Activated CD4-positive, alpha-beta T cell treated with anti-CD3 and anti-CD28 coated beads, Interleukin-2, amount 50 U/mL, for 24 hours (primary cell): ENCODE results near the gene USHBP1.
"Not testable (repeated sequence)": the region's sequence is repeated elsewhere in the genome, so short reads cannot be mapped to it uniquely, and the experiment has no call there.

Experiments used
- DNase-seq, 2 donors: peaks; one replicate each; pipeline ENCODE4 v3.0.0-alpha.2; 2020; ENCODE audit warnings: low read depth in 1 of 2, low spot score in 1 of 2

USHBP1 gene

DNA sequence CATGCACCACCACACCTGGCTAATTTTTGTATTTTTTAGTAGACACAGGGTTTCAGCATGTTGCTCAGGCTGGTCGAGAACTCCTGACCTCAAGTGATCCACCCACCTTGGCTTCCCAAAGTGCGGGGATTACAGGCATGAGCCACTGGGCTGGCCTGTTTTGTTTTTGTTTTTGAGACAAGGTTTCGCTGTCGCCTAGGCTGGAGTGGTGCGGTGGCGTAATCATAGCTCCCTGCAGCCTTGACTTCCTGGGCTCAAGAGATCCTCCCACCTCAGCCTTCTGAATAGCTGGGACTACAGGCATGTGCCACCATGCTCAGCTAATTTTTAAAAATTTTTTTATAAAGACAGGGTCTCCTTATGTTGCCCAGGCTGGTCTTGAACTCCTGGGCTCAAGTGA lies 31.0 kb upstream of the USHBP1 start:
- DNase-seq, result not testable (repeated sequence)

DNA sequence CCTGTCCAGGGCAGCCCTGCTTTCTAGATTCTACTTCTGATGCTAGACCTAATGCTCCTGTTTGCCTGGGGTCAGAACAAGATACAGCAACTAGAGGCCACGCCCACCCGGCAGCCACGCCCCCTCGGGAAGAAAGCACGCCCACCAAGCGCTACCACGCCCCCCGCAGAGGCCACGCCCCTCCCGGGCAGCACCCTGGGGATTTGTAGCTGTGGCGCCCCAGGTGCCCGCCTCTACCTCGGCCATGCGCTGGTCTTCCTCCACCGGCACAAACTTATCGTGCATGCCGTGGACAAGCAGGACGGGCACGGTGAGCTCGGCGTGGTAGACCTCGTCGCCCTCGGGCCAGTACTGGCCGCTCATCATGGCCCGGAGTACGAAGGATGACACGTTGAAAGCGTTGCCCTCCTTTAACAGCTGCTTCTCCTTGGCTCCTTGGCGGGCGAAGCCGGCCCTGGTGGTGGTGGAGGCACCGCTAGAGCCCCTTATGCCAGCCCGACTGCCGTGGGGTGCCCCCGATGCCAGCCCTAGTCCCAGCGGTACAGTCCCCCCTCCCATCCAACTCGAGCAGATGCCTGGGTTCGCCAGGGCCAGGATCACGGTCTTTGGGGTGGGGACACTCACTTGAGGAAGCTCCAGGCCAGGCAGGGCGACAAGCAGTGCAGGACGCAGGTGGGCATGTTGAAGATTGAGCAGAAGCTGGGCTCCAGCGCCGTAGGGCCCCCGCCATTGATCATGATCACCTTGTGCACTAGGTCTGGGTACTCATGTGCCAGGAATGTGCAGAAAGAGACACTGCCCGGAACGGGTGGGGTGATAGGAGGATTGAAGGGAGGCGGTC lies 29.7 kb upstream of the USHBP1 start:
- no peak for DNase-seq

- DNase-seq, result no peak
These were observed 29.1 kb upstream of the USHBP1 start for GRCh38 chr19:17293605-17294004.

GRCh38 chr19:17292301-17293074 lies 27.9 kb upstream of the USHBP1 start:
- DNase-seq, result peak; percentile 69 to 71

DNA sequence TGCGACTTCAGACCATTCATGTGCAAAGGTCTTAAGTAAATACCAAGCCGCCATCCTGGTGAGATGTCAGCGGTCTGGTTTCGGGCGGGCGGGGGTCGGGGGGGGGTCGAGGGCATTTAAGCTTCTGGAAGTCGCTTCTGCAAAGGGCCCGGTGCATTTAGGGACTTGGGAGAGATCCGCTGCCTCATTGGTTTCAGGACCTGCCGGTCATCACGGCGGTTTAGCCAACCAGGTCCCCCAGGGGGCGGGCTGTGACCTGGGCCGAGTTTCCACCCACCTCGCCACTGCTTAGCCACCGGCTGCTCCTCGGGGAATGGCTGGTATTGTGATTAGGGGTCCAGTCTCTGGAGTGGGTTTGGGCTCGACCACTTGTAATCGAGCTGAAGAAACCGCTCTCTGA lies 24.9 kb upstream of the USHBP1 start:
- DNase-seq, result no peak

GRCh38 chr19:17286752-17287151 lies 22.2 kb upstream of the USHBP1 start:
- no peak for DNase-seq

DNA sequence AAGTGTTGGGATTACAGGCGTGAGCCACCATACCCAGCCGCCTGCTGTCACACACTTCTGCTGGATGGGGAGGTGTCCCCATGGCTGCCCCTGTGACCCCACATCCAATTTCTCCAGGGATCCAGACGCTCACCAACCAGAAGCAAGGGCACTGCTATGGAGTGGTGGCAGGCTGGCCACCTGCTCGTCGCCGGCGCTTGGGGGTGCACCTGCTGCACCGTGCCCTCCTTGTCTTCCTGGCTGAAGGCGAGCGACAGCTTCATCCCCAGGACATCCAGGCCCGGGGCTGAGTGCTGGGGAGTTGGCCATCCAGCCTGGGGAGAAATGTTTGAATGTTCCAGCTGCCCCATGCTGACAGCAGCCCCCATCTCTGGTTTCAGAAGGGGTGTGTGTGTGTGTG lies 21.7 kb upstream of the USHBP1 start:
- no peak for DNase-seq

DNA sequence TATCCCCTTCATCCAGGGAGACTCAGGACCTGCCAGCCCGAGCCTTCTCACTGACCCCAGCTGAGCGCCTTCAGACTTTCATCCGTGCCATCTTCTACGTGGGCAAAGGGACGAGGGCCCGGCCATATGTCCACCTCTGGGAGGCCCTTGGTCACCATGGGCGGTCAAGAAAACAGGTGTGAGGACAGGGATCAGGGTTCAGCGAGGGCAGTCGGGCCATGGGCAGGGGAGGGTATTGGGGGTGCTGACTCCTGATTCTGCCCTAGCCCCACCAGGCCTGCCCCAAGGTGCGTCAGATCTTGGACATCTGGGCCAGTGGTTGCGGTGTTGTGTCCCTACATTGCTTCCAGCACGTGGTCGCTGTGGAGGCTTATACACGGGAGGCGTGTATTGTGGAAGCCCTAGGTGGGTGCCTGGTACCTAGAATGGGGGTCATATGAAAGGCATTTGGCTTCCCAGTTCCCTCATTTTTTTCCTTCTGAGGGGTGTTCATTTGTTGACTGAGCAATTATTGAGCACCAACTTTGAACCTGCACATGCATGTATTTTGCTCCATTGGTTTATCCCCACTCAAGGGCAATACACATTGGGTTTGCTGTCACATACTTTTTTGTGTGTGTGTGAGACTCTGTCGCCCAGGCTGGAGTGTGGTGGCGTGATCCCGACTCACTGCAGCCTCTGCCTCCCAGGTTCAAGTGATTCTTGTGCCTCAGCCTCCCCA lies 21.0 kb upstream of the USHBP1 start:
- DNase-seq, result no peak

DNA sequence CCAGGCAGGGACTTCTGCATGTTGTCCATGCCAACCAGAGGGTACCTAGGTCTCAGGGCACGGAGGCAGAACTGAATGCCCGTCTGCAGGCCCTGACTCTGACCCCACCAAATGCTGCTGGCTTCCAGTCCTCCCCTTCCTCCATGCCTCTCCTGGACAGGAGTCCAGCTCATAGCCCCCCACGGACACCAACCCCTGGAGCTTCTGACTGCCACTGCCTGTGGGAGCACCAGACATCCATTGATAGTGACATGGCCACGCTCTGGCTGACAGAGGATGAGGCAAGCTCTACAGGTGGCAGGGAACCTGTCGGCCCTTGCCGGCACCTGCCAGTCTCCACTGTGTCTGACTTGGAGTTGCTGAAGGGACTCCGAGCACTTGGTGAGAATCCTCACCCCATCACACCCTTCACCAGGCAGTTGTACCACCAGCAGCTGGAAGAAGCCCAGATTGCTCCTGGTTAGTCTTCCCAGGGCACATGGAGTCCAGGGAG lies 19.0 kb upstream of the USHBP1 start:
- no peak for DNase-seq

DNA sequence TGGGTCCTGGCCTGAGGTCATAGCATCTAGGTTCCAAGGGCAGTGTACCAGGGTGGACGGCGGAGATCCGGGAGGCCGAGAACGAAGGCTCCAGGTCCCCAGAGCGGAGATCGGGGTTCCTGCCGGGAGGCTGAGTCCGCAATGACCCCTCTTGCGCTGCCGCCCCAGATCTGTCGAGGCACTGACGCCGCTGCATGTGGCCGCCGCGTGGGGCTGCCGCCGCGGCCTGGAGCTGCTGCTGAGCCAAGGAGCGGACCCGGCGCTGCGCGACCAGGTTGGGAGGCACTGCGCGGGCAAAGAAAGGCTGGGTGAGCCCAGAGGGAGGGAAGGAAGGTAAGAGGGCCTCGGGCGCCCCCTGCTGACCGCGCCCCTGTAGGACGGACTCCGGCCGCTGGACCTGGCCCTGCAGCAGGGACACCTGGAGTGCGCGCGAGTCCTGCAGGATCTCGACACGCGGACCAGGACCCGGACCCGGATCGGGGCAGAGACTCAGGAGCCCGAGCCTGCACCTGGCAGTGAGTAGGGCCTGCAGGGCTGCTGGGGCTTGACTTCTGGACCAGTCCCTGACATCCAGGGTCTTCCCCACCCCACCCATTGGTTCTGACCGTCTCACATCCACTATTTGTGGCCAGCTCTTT lies 18.1 kb upstream of the USHBP1 start:
- peak; percentile 69 to 70 for DNase-seq

- no peak for DNase-seq
These were observed 17.1 kb upstream of the USHBP1 start, which contains the start of gene ANKLE1 for GRCh38 chr19:17281391-17282304. ANKLE1 (plus strand) TSS chr19:17281901; CDS start chr19:17281921, 20 bp downstream.

- no peak for DNase-seq
These were observed 14.9 kb upstream of the USHBP1 start for GRCh38 chr19:17279436-17279835.

DNA sequence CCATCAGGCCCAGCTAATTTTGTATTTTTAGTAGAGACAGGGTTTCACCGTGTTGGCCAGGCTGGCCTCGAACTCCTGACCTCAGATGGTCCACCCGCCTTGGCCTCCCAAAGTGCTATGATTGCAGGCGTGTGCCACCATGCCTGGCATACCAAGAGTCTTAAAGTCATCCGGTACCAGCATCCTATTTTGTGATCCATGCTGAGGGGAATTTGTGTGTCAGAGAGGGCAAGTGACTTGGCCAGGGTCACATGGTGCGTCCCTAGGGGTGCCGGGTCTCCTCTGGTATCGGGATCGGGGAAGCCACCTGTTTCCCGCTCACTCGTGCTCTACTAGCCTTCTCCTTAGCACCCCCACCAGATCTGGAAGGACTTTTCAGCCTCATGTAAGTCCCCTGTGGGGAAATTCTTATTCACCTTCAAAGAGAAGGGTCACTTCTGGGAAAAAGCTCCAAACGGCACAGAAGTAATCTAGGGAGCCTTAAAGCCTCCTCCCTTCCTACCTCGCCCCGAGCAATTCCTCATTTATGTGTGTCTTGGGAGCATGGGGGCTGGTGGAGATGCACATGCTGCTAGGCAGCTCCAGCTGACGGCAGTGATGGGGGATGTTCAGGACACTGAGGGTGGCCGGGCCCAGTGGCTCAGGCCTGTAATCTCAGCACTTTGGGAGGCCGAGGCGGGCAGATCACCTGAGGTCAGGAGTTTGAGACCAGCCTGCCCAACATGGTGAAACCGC lies 11.1 kb upstream of the USHBP1 start:
- no peak for DNase-seq

GRCh38 chr19:17274892-17275291 lies 10.3 kb upstream of the USHBP1 start:
- DNase-seq, result not testable (repeated sequence)

- DNase-seq, result no peak
These were observed 4.2 kb upstream of the USHBP1 start for GRCh38 chr19:17268754-17269153.

DNA sequence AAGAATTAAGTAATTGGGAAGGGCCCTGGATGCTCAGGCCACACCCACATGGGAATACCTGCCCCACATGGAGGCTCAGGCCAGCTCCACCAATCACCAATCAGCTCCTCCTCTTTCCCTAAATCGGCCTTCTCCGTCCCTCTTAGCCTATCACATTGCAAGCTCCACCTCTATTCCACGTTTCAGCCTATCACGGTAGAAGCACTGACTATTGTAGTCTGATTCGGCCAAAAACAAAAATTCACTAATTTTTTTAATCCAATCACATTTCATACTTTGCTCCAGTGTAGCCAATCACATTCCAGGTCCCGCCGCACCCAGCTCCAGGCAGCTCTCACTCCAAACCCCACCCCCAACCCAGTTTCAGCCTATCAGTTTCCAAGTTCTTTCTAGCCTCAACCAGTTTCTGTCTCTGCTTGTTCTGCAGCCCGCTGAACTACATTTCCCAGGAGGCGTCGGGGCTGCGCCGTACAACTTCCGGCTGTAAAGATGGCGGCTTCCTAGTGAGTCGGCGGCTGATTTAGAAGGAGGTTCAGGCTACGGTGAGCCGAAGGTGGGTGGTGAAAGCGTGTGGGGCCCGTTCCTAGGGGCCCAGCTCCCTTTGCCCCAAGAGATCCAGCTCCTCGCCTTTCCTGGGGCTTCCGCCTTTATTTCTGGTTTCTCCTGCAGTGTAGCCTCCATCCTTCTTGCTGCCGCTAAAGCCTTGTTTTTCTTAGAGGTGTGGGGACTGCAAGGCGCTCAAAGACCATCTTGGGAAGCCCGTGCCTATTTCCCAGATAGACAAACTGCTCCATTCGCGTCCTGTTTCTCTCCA lies 2.6 kb upstream of the USHBP1 start, which contains the start of gene BABAM1:
TSS of gene BABAM1 (plus strand) at position 469 of the 814 bp plus-strand sequence. CDS start 1,364 bp downstream, outside the sequence.
- peak; percentile 78 to 96 for DNase-seq

GRCh38 chr19:17266589-17266974 lies 2.0 kb upstream of the USHBP1 start:
- no peak for DNase-seq

- DNase-seq, result no peak
These were observed 1.5 kb upstream of the USHBP1 start for GRCh38 chr19:17266026-17266425.
